ENCODE results near the gene KLF15. TPM values are rescaled to one million over a fixed set of nuclear protein-coding genes. Genes with fewer than 3 reads are reported as not detected.

Gene KLF15
- polyA plus RNA-seq (2011; rRNA removed) (not detected in 2 replicates), polyA plus RNA-seq (2017; fragmentation: RNase III; extraction: RNeasy Plus Mini Kit Qiagen cat#74134 plus additional on column Dnase treatment) (not detected in 3 replicates), polyA minus RNA-seq (2011; rRNA and poly(A)+ RNA removed) (not detected in 2 replicates)
- polyA plus RNA-seq (2012; cell fraction: cytosol; rRNA removed), result 0.01 and 0.04 TPM in 2 replicates
- 0.01 and 0.05 TPM in 2 replicates for polyA plus RNA-seq (2012; cell fraction: nucleus; rRNA removed)

DNA sequence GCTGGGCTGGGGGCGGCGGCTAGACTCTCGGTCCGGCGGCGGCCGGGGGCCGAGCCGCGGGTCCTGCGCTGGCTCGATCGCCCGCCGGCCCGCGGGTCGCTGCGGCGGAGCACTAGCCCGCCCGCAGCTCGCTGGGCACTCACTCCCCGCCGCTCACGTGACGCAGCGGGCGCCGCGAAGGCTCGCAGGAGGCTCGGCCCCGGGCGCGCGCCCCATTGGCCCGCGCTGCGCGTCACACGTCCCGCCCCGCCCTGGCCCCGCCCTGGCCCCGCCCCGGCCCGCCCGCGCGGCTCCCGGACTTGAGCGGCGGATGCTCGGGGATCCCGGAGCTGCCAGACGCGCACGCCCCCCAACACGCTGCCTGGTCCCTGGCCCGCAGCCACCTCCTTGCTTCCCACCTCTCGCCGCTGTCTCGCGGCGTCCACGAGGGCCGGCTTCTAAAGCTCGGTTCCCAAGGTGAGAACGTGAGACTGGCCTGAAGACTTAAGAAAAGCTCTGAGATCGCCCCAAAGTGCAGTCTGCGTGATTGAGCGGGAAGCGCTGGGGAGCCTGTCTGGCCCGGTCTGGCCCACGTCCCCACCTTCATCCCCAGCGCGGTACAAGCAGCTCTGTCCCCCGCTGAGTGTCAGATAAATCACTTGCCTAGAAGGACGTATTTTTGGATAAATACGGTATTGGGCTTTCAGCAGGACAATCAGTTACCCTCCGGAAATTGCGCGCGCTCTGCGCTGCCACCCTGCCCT, at the start of gene KLF15:
Gene KLF15 (minus strand): TSS at position 114 of the 743 bp plus-strand sequence. CDS start 4,486 bp downstream, outside the sequence.
- ATAC-seq, result peak; percentile 87 to 91
- Histone ChIP-seq H3K9me3 (no peaks in the 10 kb centered on the region), H3K4me2 (peak within 1 kb of the TSS; percentile 100), H3K4me3 (peak within 1 kb of the TSS; percentile 75), H3K4me1 (no peaks in the 10 kb centered on the region), H3K27ac (peak within 1 kb of the TSS; percentile 51 to 75; a peak in 4 of 6 replicates)
- ChIA-PET CTCF (interaction anchor here (1.0 kb wide), 2 partner anchors 9 to 111 kb away, joined by 3 read pairs; no protein-coding TSS in a partner anchor), POLR2A (no interaction called here)
- FAIRE-seq, result no peak
- TF ChIP-seq ZC3H11A (IDR thresholded peaks at IDR 0.05), result no peak
- TF ChIP-seq, protein P1, sequence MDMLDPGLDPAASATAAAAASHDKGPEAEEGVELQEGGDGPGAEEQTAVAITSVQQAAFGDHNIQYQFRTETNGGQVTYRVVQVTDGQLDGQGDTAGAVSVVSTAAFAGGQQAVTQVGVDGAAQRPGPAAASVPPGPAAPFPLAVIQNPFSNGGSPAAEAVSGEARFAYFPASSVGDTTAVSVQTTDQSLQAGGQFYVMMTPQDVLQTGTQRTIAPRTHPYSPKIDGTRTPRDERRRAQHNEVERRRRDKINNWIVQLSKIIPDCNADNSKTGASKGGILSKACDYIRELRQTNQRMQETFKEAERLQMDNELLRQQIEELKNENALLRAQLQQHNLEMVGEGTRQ (IDR thresholded peaks at IDR 0.05), result no peak
- TF ChIP-seq NPAS2 (CRISPR knock-in tag; IDR thresholded peaks at IDR 0.05; ENCODE audit: borderline replicate concordance), result no peak
- TF ChIP-seq FOSL2 (IDR thresholded peaks at IDR 0.05), result no peak
- TF ChIP-seq FOSL2 (CRISPR knock-in tag; IDR thresholded peaks at IDR 0.05), result no peak
- no peak for TF ChIP-seq RAD21 (conservative IDR thresholded peaks at IDR 0.05 in 1 of 2, IDR thresholded peaks at IDR 0.05 in 1 of 2)
- TF ChIP-seq EHF (CRISPR knock-in tag; IDR thresholded peaks at IDR 0.05), result no peak
- TF ChIP-seq CEBPB (IDR thresholded peaks at IDR 0.05), result no peak
- peak; percentile 58 to 59 for DNase-seq (ENCODE audit: low read depth in 1 of 2, low spot score in 1 of 2)
- WGBS (ENCODE audit: missing lambda C conversion rate), result 3% methylated on average over 5 of the region's 86 CpGs

DNA sequence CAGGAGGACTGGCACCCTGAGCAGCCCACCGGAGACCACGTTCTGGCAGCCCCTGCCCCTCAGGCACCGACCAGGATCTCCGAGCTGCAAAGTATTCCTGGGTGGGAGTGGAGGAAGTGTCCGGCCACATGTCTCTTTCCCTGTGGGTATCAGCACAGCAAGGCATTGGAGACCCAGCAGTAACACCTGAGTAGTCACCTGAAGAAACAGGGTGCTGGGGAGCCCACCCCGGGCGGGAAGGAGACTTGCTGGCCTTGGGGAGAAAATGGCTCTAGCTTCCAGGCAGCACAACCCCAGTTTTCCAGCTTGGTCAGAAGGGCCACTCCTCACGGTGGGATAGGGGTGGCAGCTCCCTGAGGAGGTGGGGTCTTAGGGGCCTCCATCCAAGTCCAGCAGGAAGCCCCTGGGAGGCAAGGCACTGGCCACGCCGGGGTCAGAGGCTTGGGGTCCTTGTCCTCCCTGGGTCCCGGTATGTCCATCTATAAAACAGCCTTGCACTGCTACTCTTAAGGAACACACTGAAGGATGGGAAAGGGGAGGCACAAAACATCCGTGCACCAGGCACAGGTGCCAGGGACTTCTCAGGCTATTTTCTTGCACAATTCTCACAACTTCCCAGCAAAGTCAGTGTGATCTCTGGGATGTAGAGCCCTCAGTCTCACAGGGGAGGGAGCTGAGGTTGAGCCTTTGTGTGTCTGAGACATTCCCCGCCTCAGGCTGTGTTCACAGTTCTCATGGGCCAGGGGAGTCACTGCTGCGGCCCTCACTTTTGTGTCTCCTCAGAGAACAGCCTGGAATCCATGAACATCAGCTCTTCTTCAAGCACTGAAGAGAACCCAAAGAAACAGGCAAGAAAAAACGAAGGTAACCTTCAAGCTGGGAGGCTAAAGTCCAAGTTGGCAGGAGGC, 49.4 kb upstream of the KLF15 start:
- H3K27ac ChIP-seq, result no peak overlapping the region
- DNase-seq (ENCODE audit: low read depth in 1 of 2, low spot score in 1 of 2), result no peak
- no peak overlapping the region for H3K4me2 ChIP-seq
- ChIA-PET POLR2A (no interaction called here), CTCF (interaction anchor here (0.6 to 0.9 kb wide), 2 partner anchors 11 to 21 kb away, joined by 3 to 4 read pairs; no protein-coding TSS in a partner anchor)
- TF ChIP-seq CHD4 (IDR thresholded peaks at IDR 0.05; ENCODE audit: borderline replicate concordance) (no peak), ZNF302 (CRISPR knock-in tag; IDR thresholded peaks at IDR 0.05) (no peak), TP53 (CRISPR knock-in tag; IDR thresholded peaks at IDR 0.05) (no peak), RFX5 (IDR thresholded peaks at IDR 0.05) (no peak), FOSL2 (IDR thresholded peaks at IDR 0.05) (no peak), FOSL2 (CRISPR knock-in tag; IDR thresholded peaks at IDR 0.05) (no peak), ATOH8 (CRISPR knock-in tag; IDR thresholded peaks at IDR 0.05; ENCODE audit: low read depth) (no peak), HOXA7 (CRISPR knock-in tag; IDR thresholded peaks at IDR 0.05) (no peak), EP300 (IDR thresholded peaks at IDR 0.05) (no peak), FOSB (CRISPR knock-in tag; IDR thresholded peaks at IDR 0.05) (no peak), MYC (IDR thresholded peaks at IDR 0.05; ENCODE audit: borderline replicate concordance, low read length) (no peak), CBX8 (IDR thresholded peaks at IDR 0.05) (no peak)
- TF ChIP-seq, protein P2, sequence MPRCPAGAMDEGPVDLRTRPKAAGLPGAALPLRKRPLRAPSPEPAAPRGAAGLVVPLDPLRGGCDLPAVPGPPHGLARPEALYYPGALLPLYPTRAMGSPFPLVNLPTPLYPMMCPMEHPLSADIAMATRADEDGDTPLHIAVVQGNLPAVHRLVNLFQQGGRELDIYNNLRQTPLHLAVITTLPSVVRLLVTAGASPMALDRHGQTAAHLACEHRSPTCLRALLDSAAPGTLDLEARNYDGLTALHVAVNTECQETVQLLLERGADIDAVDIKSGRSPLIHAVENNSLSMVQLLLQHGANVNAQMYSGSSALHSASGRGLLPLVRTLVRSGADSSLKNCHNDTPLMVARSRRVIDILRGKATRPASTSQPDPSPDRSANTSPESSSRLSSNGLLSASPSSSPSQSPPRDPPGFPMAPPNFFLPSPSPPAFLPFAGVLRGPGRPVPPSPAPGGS (IDR thresholded peaks at IDR 0.05), result no peak
- no peaks in the 10 kb centered on the region for H3K9me3 ChIP-seq
- FAIRE-seq, result no peak
- 43% methylated on average over 5 of the region's 15 CpGs for WGBS (ENCODE audit: missing lambda C conversion rate)
- H3K4me1 ChIP-seq, result no peaks in the 10 kb centered on the region
- no peak overlapping the region for H3K4me3 ChIP-seq
- ATAC-seq, result no peak
